Neural cell (in vitro differentiated cells): Measurements from ENCODE around the gene NDFIP1. TPM values are rescaled to one million over a fixed set of nuclear protein-coding genes. Genes with fewer than 3 reads are reported as not detected.

Experiments used
- H2AFZ ChIP-seq: fragments of 200-600, 300-800 bp; sonication (generic), shearing (Covaris generic); 2 replicates; pipeline ENCODE4 v1.6.0; 2014; ENCODE audit warnings: low read depth, mild to moderate bottlenecking, antibody characterized with exemption, low read length, moderate library complexity
- H3F3A ChIP-seq: fragments of 200-600 bp; shearing (Covaris generic); 2 replicates; pipeline ENCODE4 v1.6.1; 2016; ENCODE audit warnings: mild to moderate bottlenecking, moderate library complexity, mixed read lengths, antibody characterized with exemption, low read length; ENCODE audit not compliant: insufficient read depth, poor library complexity, severe bottlenecking
- H3K27ac ChIP-seq: fragments of 200-600, 300-800 bp; sonication (generic), shearing (Covaris generic); 2 replicates; pipeline ENCODE4 v1.5.1; 2014; ENCODE audit warnings: mild to moderate bottlenecking, low read length, moderate library complexity
- H3K27me3 ChIP-seq: fragments of 300-800, 200-600 bp; sonication (generic), shearing (Covaris generic); 2 replicates; pipeline ENCODE4 v1.6.0; 2014; ENCODE audit warnings: mild to moderate bottlenecking, low read depth, low read length, moderate library complexity; ENCODE audit not compliant: insufficient read depth
- H3K36me3 ChIP-seq: fragments of 300-800, 200-600 bp; sonication (generic), shearing (Covaris generic); 2 replicates; pipeline ENCODE4 v1.5.1; 2014; ENCODE audit warnings: mild to moderate bottlenecking, antibody characterized with exemption, low read length, moderate library complexity; ENCODE audit not compliant: insufficient read depth
- H3K4me2 ChIP-seq: fragments of 300-800, 200-600 bp; sonication (generic), shearing (Covaris generic); 2 replicates; pipeline ENCODE4 v1.6.0; 2014; ENCODE audit warnings: mild to moderate bottlenecking, low read length
- H3K4me3 ChIP-seq: fragments of 300-800, 200-600 bp; sonication (generic), shearing (Covaris generic); 2 replicates; pipeline ENCODE4 v1.5.1; 2014; ENCODE audit warnings: mild to moderate bottlenecking, low read length, moderate library complexity
- H3K79me2 ChIP-seq: fragments of 200-600 bp; shearing (Covaris generic); replicated peaks from 2 replicates; pipeline ENCODE4 v1.6.0; 2014; ENCODE audit warnings: mild to moderate bottlenecking, low read length, moderate library complexity; ENCODE audit not compliant: insufficient read depth
- H3K9ac ChIP-seq: fragments of 300-800, 200-600 bp; sonication (generic), shearing (Covaris generic); 2 replicates; pipeline ENCODE4 v1.6.1; 2016; ENCODE audit warnings: mild to moderate bottlenecking, low read length, mixed read lengths
- H3K9me2 ChIP-seq: fragments of 200-600 bp; shearing (Covaris generic); 2 replicates; pipeline ENCODE4 v1.6.1; 2016; ENCODE audit warnings: mild to moderate bottlenecking, low read length, mixed read lengths; ENCODE audit not compliant: insufficient read depth
- H3K9me3 ChIP-seq: fragments of 200-600, 300-800 bp; sonication (generic), shearing (Covaris generic); 2 replicates; pipeline ENCODE4 v1.6.1; 2016; ENCODE audit warnings: mild to moderate bottlenecking, mixed run types, low read length, moderate library complexity, mixed read lengths
- H4K20me1 ChIP-seq: fragments of 200-600 bp; shearing (Covaris generic); 2 replicates; pipeline ENCODE4 v1.6.1; 2016; ENCODE audit warnings: mild to moderate bottlenecking, mixed run types; ENCODE audit not compliant: insufficient read depth
- CTCF ChIP-seq: fragments of 450-650 bp; IDR thresholded peaks from 2 replicates; pipeline ENCODE4 v1.5.1; 2014; ENCODE audit warnings: antibody characterized with exemption, mild to moderate bottlenecking, moderate library complexity; ENCODE audit not compliant: poor library complexity, severe bottlenecking
- EP300 ChIP-seq: fragments of 450-650 bp; conservative IDR thresholded peaks from 2 replicates; pipeline ENCODE4 v1.6.1; 2014; ENCODE audit warnings: antibody characterized with exemption, mild to moderate bottlenecking, moderate library complexity; ENCODE audit not compliant: poor library complexity, severe bottlenecking
- EZH2 ChIP-seq: fragments of 200-600, 300-800 bp; shearing (Covaris generic), sonication (generic); IDR thresholded peaks from 2 replicates; pipeline ENCODE4 v1.6.1; 2014; ENCODE audit warnings: antibody characterized with exemption, low read length, borderline replicate concordance, mild to moderate bottlenecking; ENCODE audit not compliant: insufficient read depth, poor library complexity, severe bottlenecking
- MXI1 ChIP-seq: fragments of 450-650 bp; conservative IDR thresholded peaks from 2 replicates; pipeline ENCODE4 v1.6.1; 2014; ENCODE audit warnings: antibody characterized with exemption, mild to moderate bottlenecking; ENCODE audit not compliant: poor library complexity, severe bottlenecking
- POLR2AphosphoS5 ChIP-seq: IDR thresholded peaks from 2 replicates; pipeline ENCODE4 v1.6.1; 2012
- RAD21 ChIP-seq: fragments of 450-650 bp; conservative IDR thresholded peaks from 2 replicates; pipeline ENCODE4 v1.6.1; 2014; ENCODE audit warnings: antibody characterized with exemption, mild to moderate bottlenecking, moderate library complexity
- REST ChIP-seq: IDR thresholded peaks from 2 replicates; pipeline ENCODE4 v1.6.1; 2012; ENCODE audit warnings: borderline replicate concordance
- SMC3 ChIP-seq: fragments of 450-650 bp; conservative IDR thresholded peaks from 2 replicates; pipeline ENCODE4 v1.6.1; 2014; ENCODE audit warnings: antibody characterized with exemption, mild to moderate bottlenecking, moderate library complexity; ENCODE audit not compliant: poor library complexity
- TAF1 ChIP-seq: IDR thresholded peaks from 2 replicates; pipeline ENCODE4 v1.6.1; 2012; ENCODE audit warnings: low read depth
- polyA plus RNA-seq: library from polyadenylated mRNA; depleted of rRNA; stranded (reverse); fragments of >200 nt; gene quantifications from 2 replicates; pipeline ENCODE4 v1.2.3, GENCODE V29; 2014

Gene NDFIP1
- polyA plus RNA-seq, 1 donor from 2014 or later: 99.7 TPM

- no peaks in the 10 kb centered on the region for H3K79me2 ChIP-seq
- no peak overlapping the region for H3K27ac ChIP-seq
- no peak overlapping the region for H3K4me2 ChIP-seq
- H2AFZ ChIP-seq: no peak overlapping the region
- H3K9ac ChIP-seq: no peak overlapping the region
- no peaks in the 10 kb centered on the region for H3K9me2 ChIP-seq
- no peaks in the 10 kb centered on the region for H3K27me3 ChIP-seq
- no peak for TF ChIP-seq EP300
- TF ChIP-seq POLR2AphosphoS5: no peak
- TF ChIP-seq REST: no peak
- no peak for TF ChIP-seq TAF1
- TF ChIP-seq CTCF: no peak
- no peak for TF ChIP-seq MXI1
- no peak for TF ChIP-seq EZH2
- TF ChIP-seq RAD21: no peak
- TF ChIP-seq SMC3: no peak
- H3K4me3 ChIP-seq: no peak overlapping the region
- H3F3A ChIP-seq: no peaks in the 10 kb centered on the region
- no peaks in the 10 kb centered on the region for H4K20me1 ChIP-seq
- no peaks in the 10 kb centered on the region for H3K9me3 ChIP-seq
- no peaks in the 10 kb centered on the region for H3K36me3 ChIP-seq
These were observed 58.2 kb downstream of the NDFIP1 start for GRCh38 chr5:142166754-142167153.

GRCh38 chr5:142167458-142167857, 58.9 kb downstream of the NDFIP1 start:
- Histone ChIP-seq H3K4me3 (no peak overlapping the region), H3K9me2 (no peaks in the 10 kb centered on the region), H3K27me3 (no peaks in the 10 kb centered on the region), H3K9ac (no peak overlapping the region), H3K4me2 (no peak overlapping the region), H2AFZ (no peak overlapping the region), H3K79me2 (no peaks in the 10 kb centered on the region), H4K20me1 (no peaks in the 10 kb centered on the region), H3K9me3 (no peaks in the 10 kb centered on the region), H3K27ac (no peak overlapping the region), H3F3A (no peaks in the 10 kb centered on the region), H3K36me3 (no peaks in the 10 kb centered on the region)
- TF ChIP-seq REST (no peak), EZH2 (no peak), TAF1 (no peak), CTCF (no peak), EP300 (no peak), RAD21 (no peak), MXI1 (no peak)
